Subcutaneous adipose tissue (tissue), 4 donors: Measurements from ENCODE around the gene NHLRC2. TPM values are rescaled to one million over a fixed set of nuclear protein-coding genes. Genes with fewer than 3 reads are reported as not detected.

ENCODE experiments used
- total RNA-seq, 4 donors: library from RNA; depleted of rRNA; stranded (reverse); fragments of >200 nt; gene quantifications; one replicate each; pipeline ENCODE4 v1.1.0, GENCODE V29; 2016
- TF ChIP-seq, protein P1 (sequence below): fragments of 450-650 bp; IDR thresholded peaks from one replicate; pipeline ENCODE4 v1.5.1; 2016; ENCODE audit warnings: low read depth, mild to moderate bottlenecking, control low read depth, antibody characterized with exemption, moderate library complexity

NHLRC2 gene
- total RNA-seq, 4 donors from 2014 or later: 25.0 to 68.6 (median 45.6) TPM

GRCh38 chr10:113882240-113882639, 27.8 kb downstream of the NHLRC2 start:
- TF ChIP-seq, protein P1, sequence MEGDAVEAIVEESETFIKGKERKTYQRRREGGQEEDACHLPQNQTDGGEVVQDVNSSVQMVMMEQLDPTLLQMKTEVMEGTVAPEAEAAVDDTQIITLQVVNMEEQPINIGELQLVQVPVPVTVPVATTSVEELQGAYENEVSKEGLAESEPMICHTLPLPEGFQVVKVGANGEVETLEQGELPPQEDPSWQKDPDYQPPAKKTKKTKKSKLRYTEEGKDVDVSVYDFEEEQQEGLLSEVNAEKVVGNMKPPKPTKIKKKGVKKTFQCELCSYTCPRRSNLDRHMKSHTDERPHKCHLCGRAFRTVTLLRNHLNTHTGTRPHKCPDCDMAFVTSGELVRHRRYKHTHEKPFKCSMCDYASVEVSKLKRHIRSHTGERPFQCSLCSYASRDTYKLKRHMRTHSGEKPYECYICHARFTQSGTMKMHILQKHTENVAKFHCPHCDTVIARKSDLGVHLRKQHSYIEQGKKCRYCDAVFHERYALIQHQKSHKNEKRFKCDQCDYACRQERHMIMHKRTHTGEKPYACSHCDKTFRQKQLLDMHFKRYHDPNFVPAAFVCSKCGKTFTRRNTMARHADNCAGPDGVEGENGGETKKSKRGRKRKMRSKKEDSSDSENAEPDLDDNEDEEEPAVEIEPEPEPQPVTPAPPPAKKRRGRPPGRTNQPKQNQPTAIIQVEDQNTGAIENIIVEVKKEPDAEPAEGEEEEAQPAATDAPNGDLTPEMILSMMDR: no peak

- TF ChIP-seq, protein P1: no peak
These were observed 35.5 kb downstream of the NHLRC2 start for GRCh38 chr10:113889911-113890310.

DNA sequence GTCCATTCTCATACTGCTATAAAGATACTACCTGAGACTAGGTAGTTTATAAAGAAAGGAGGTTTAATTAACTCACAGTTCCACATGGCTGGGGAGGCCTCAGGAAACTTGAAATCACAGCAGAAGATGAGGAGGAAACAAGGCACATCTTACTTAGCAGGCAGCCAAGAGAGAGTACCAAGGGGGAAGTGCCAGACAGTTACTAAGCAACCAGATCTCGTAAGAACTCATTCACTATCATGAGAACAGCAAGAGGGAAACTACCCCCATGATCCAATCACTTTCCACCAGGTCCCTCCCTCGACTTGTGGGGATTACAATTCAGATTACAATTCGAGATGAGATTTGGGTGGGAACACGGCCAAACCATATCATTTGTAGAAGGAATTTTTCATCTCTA, 36.3 kb downstream of the NHLRC2 start:
- TF ChIP-seq, protein P1: no peak

- TF ChIP-seq, protein P1: no peak
These were observed 37.0 kb downstream of the NHLRC2 start for GRCh38 chr10:113891476-113891875.

GRCh38 chr10:113893570-113893969, 39.1 kb downstream of the NHLRC2 start:
- TF ChIP-seq, protein P1: no peak

DNA sequence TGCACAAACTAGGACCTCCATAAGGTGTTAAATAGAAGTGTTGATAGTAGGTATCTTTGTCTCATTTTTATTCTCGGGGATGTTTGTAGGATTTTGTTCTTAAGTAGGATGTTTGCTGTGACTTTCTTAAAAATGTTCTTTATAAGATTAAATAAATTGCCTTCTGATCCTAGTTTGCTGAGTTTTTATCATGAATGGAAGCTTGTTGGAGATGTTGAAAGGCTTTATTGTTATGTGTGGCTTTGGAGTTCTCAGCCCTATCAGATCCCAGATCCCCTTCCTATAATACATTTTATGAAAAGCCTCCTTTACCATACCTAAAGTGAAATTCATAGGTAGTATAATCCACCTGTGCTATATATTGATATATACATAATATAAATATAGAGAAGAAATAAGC, 40.1 kb downstream of the NHLRC2 start:
- TF ChIP-seq, protein P1: no peak

- TF ChIP-seq, protein P1: no peak
These were observed 40.6 kb downstream of the NHLRC2 start for GRCh38 chr10:113895018-113895417.
